PC-9 (cell line): ENCODE measurements around the gene SPATA20. TPM values are rescaled to one million over a fixed set of nuclear protein-coding genes. Genes with fewer than 3 reads are reported as not detected.

ENCODE experiments used
- BruUV-seq: library from RNA; stranded (reverse); fragments of 400-500 nt; replicated peaks from 2 replicates; lab custom pipeline; 2021; lab: Mats Ljungman, UMichigan
- CTCF ChIA-PET: fragments of 300-600 bp; sonication (Branson Sonifier 250); formaldehyde crosslinking; loops from one replicate; lab custom pipeline; 2022; ENCODE audit warnings: antibody characterized with exemption; lab: Charles Lee
- POLR2A ChIA-PET: fragments of 300-600 bp; sonication (Branson Sonifier 250); formaldehyde crosslinking; loops from one replicate; lab custom pipeline; 2022; ENCODE audit warnings: antibody characterized with exemption; ENCODE audit not compliant: unreplicated experiment; lab: Charles Lee
- DNase-seq, 2 experiments: peaks; one replicate each; pipeline versions ENCODE4 v3.0.0 to v3.0.0-alpha.2; 2015 to 2022; ENCODE audit warnings: mixed read lengths in 1 of 2
- H2AFZ ChIP-seq: fragments of 200-600 bp; sonication (generic); 2 replicates; pipeline ENCODE4 v1.8.1; 2017; ENCODE audit warnings: antibody characterized with exemption
- H3F3A ChIP-seq: fragments of 200-600 bp; sonication (generic); 2 replicates; pipeline ENCODE4 v1.8.1; 2017; ENCODE audit warnings: antibody characterized with exemption, mild to moderate bottlenecking, low read depth; ENCODE audit not compliant: insufficient read depth
- H3K27ac ChIP-seq: fragments of 200-600 bp; sonication (generic); 2 replicates; pipeline ENCODE4 v1.6.1; 2016; ENCODE audit warnings: mixed run types
- H3K27me3 ChIP-seq: fragments of 200-600 bp; sonication (generic); 2 replicates; pipeline ENCODE4 v1.6.1; 2016; ENCODE audit warnings: low read depth, mixed run types; ENCODE audit not compliant: insufficient read depth
- H3K36me3 ChIP-seq: fragments of 200-600 bp; sonication (generic); 2 replicates; pipeline ENCODE4 v1.6.1; 2016; ENCODE audit warnings: low read depth, mixed run types
- H3K4me1 ChIP-seq: fragments of 200-600 bp; sonication (generic); replicated peaks from 2 replicates; pipeline ENCODE4 v1.6.1; 2016; ENCODE audit warnings: mixed run types; ENCODE audit not compliant: insufficient read depth
- H3K4me2 ChIP-seq: fragments of 200-600 bp; sonication (generic); 2 replicates; pipeline ENCODE4 v1.6.1; 2017; ENCODE audit warnings: mixed run types
- H3K4me3 ChIP-seq: fragments of 200-600 bp; sonication (generic); 2 replicates; pipeline ENCODE4 v1.6.1; 2016; ENCODE audit warnings: mixed run types
- H3K79me2 ChIP-seq: fragments of 200-600 bp; sonication (generic); 2 replicates; pipeline ENCODE4 v1.6.1; 2017; ENCODE audit warnings: low read depth, mixed run types
- H3K9me2 ChIP-seq: fragments of 200-600 bp; sonication (generic); 2 replicates; pipeline ENCODE4 v1.8.1; 2017; ENCODE audit warnings: mild to moderate bottlenecking; ENCODE audit not compliant: insufficient read depth
- H3K9me3 ChIP-seq: fragments of 200-600 bp; sonication (generic); 2 replicates; pipeline ENCODE4 v1.8.1; 2016; ENCODE audit warnings: low read depth; ENCODE audit not compliant: insufficient read depth
- H4K20me1 ChIP-seq: fragments of 200-600 bp; sonication (generic); 2 replicates; pipeline ENCODE4 v1.8.1; 2017; ENCODE audit not compliant: insufficient read depth
- EZH2 ChIP-seq: fragments of 200-600 bp; sonication (generic); IDR thresholded peaks from 2 replicates; pipeline ENCODE4 v1.8.0; 2017; ENCODE audit warnings: antibody characterized with exemption, low read depth
- intact Hi-C: fragments of 100-400 bp; cut with micrococcal nuclease; formaldehyde crosslinking; loops from one replicate; pipeline ENCODE4 v1.10.0; 2022; ENCODE audit not compliant: unreplicated experiment
- total RNA-seq: library from RNA; stranded (reverse); gene quantifications from 2 replicates; pipeline ENCODE4 v1.2.3, GENCODE V29; 2021
- TF ChIP-seq, protein P1 (sequence below): fragments of 200-600 bp; sonication (generic); conservative IDR thresholded peaks from 2 replicates; pipeline ENCODE4 v1.6.1; 2017; ENCODE audit warnings: mixed run types, antibody characterized with exemption, mild to moderate bottlenecking, moderate library complexity

SPATA20 gene
- total RNA-seq, 1 experiment from 2014 or later: 41.5 TPM

GRCh38 chr17:50601823-50602375 lies 54.9 kb downstream of the SPATA20 start:
- Histone ChIP-seq H3K4me2 (no peak overlapping the region), H3K4me3 (no peak overlapping the region), H3K9me2 (no peaks in the 10 kb centered on the region), H3K36me3 (no peaks in the 10 kb centered on the region), H3K9me3 (no peaks in the 10 kb centered on the region), H3K27ac (no peak overlapping the region), H4K20me1 (no peaks in the 10 kb centered on the region), H2AFZ (no peak overlapping the region), H3K27me3 (peaks cover 75% of the 10 kb centered on the region), H3F3A (no peaks in the 10 kb centered on the region), H3K4me1 (no peaks in the 10 kb centered on the region), H3K79me2 (no peaks in the 10 kb centered on the region)
- BruUV-seq: no TSS peak
- ChIA-PET POLR2A (no interaction called here), CTCF (no interaction called here)
- no peak for DNase-seq
- no peak for TF ChIP-seq EZH2
- TF ChIP-seq, protein P1, sequence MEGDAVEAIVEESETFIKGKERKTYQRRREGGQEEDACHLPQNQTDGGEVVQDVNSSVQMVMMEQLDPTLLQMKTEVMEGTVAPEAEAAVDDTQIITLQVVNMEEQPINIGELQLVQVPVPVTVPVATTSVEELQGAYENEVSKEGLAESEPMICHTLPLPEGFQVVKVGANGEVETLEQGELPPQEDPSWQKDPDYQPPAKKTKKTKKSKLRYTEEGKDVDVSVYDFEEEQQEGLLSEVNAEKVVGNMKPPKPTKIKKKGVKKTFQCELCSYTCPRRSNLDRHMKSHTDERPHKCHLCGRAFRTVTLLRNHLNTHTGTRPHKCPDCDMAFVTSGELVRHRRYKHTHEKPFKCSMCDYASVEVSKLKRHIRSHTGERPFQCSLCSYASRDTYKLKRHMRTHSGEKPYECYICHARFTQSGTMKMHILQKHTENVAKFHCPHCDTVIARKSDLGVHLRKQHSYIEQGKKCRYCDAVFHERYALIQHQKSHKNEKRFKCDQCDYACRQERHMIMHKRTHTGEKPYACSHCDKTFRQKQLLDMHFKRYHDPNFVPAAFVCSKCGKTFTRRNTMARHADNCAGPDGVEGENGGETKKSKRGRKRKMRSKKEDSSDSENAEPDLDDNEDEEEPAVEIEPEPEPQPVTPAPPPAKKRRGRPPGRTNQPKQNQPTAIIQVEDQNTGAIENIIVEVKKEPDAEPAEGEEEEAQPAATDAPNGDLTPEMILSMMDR: no peak
- intact Hi-C loops: no loop called here

DNA sequence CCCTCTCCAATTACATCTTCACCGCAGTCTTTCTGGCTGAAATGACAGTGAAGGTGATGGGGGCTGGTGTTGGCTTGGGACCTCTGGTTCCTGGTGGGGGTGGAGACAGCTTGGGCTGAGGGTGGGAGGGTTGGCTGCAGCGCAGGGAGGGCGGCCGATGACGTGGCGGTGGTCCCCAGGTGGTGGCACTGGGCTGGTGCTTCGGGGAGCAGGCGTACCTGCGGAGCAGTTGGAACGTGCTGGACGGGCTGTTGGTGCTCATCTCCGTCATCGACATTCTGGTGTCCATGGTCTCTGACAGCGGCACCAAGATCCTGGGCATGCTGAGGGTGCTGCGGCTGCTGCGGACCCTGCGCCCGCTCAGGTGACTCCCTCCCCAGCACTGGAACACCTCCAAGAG lies 55.9 kb downstream of the SPATA20 start:
- BruUV-seq: no TSS peak
- Histone ChIP-seq H3K36me3 (no peaks in the 10 kb centered on the region), H3K4me2 (no peak overlapping the region), H3K9me2 (no peaks in the 10 kb centered on the region), H3K4me3 (no peak overlapping the region), H4K20me1 (no peaks in the 10 kb centered on the region), H3K27ac (no peak overlapping the region), H3K79me2 (no peaks in the 10 kb centered on the region), H3K9me3 (no peaks in the 10 kb centered on the region), H3K4me1 (no peaks in the 10 kb centered on the region), H2AFZ (no peak overlapping the region), H3F3A (no peaks in the 10 kb centered on the region), H3K27me3 (peaks cover 84% of the 10 kb centered on the region)
- intact Hi-C loops: no loop called here
- DNase-seq: no peak
- TF ChIP-seq, protein P1: no peak
- TF ChIP-seq EZH2: no peak
- CTCF ChIA-PET: no interaction called here
- POLR2A ChIA-PET: no interaction called here

GRCh38 chr17:50603340-50603739 lies 56.4 kb downstream of the SPATA20 start:
- TF ChIP-seq EZH2: no peak
- TF ChIP-seq, protein P1: peak; percentile 51
- no peak overlapping the region for H3K27ac ChIP-seq
- no peak overlapping the region for H3K4me3 ChIP-seq
- DNase-seq: no peak
- ChIA-PET POLR2A (no interaction called here), CTCF (no interaction called here)
- BruUV-seq: no TSS peak
- H3K9me3 ChIP-seq: no peaks in the 10 kb centered on the region
- no peak overlapping the region for H3K4me2 ChIP-seq
- intact Hi-C loops: no loop called here
- no peaks in the 10 kb centered on the region for H3K36me3 ChIP-seq
- no peaks in the 10 kb centered on the region for H3K79me2 ChIP-seq
- no peaks in the 10 kb centered on the region for H3F3A ChIP-seq
- no peaks in the 10 kb centered on the region for H3K9me2 ChIP-seq
- peaks cover 89% of the 10 kb centered on the region for H3K27me3 ChIP-seq
- H3K4me1 ChIP-seq: no peaks in the 10 kb centered on the region
- H2AFZ ChIP-seq: no peak overlapping the region
- no peaks in the 10 kb centered on the region for H4K20me1 ChIP-seq
